GM21423 (cell line): ENCODE results near the gene MCUR1.

Experiments
- ATAC-seq: cut with Tn5 transposase; IDR thresholded peaks from one replicate; pipeline ENCODE4 v1.9.1; 2021; ENCODE audit warnings: mild to moderate bottlenecking, moderate library complexity; ENCODE audit not compliant: unreplicated experiment

The MCUR1 gene

DNA sequence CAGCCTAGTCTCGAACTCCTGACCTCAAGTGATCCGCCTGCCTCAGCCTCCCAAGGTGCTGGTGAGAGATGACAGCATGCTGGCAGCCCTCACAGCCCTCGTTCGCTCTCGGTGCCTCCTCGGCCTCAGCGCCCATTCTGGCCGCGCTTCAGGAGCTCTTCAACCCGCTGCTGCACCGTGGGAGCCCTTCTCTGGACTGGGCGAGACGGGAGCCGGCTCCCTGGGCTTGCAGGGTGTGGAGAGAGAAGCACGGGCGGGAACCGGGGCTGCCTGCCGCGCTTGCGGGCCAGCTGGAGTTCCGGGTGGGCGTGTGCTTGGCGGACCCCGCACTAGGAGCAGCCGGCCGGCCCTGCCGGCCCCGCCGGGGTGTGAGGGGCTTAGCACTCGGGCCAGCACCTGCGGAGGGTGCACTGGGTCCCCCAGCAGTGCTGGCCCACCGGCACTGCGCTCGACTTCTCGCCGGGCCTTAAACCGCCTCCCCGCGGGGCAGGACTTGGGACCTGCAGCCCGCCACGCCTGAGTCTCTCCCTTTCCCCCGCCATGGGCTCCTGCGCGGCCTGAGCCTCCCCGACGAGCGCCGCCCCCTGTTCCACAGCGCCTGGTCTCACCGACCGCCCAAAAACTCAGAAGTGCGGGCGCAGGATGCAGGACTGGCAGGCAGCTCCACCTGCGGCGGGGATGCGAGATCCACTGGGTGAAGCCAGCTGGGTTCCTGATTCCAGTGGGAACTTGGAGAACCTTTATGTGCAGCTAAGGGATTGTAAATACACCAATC lies 71.2 kb downstream of the MCUR1 start:
- no peak for ATAC-seq

DNA sequence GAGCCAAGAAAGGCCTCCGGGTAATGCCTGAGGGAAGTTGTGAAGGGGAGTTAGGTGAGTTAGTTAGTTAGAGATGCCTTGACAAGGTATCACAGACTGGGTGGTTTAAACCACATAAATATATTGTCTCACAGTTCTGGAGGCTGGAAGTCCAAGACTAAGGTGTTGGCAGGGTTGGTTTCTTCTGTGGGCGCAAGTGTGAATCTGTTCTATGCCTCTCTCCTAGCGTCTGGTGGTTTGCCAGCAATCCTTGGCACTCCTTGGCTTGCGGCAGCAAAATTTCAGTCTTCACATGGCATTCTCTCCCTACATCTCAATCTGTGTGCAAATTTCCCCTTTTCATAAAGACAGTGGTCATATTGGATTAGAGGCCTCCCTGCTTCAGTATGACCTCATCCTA lies 73.0 kb downstream of the MCUR1 start:
- no peak for ATAC-seq
